Uterus (tissue), 2 donors: ENCODE measurements around the gene COL6A3.

ENCODE experiments used
- CTCF ChIP-seq, 4 experiments: fragments of 200-600 bp in 2 of 4; fragments of 450-650 bp in 2 of 4; sonication (generic) in 2 of 4; IDR thresholded peaks; one replicate each; pipeline ENCODE4 v1.5.1; 2016 to 2019; ENCODE audit warnings: antibody characterized with exemption in 4 of 4, mild to moderate bottlenecking in 2 of 4, moderate library complexity in 1 of 4
- POLR2A ChIP-seq, 2 donors: fragments of 450-650 bp; IDR thresholded peaks; one replicate each; pipeline ENCODE4 v1.6.1; 2016; ENCODE audit warnings: antibody characterized with exemption in 2 of 2, mild to moderate bottlenecking in 1 of 2, moderate library complexity in 1 of 2

DNA sequence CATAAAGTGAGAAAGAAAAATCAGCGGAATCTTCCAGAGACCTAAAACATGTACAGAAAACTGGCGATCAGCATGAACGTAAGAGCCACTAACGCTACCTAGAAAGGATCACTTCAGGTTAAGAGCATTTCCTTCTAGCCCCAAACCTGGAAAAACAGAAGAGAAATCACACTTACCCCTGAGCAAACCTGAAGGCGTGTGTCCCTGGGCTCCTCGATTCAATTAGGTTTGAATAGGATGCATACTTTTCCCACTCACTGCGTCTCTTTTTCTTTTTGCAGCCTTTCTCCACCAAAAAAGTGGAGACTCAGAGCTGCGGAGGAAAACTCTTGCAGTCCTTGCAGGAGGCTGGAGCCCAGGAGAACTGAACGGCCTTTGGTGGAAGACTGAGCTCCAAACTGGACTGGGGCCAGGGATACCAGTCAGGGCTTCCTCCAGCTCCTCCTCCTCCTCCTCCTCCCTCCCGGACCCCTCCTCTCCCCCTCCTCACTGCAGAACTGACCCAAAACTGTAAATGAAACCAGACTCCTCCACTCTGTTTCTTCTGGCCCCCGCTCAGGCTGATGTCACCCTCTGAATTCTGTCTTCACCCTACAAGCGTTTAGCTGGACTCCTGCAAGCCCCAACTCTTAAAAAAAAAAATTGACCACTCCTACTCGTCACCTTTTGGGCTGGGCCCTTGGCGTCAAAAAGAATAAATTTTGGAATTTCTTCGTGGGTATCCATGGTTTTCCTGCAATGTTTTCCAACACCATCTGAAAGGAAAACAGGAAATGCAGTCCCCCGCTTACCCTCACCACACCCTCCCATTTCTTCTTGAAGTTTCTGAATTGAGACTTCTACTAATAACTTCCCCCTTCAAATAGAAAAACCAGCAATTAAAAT, at the start of gene COL6A3:
- TF ChIP-seq CTCF (IDR thresholded peaks at IDR 0.05) (no peak), POLR2A (IDR thresholded peaks at IDR 0.05) (peak; percentile 57 to 64)
